B cell (primary cell): Measurements from ENCODE around the gene ECHDC1.

Experiments used
- CTCF ChIP-seq: fragments of 200-600 bp; IDR thresholded peaks from one replicate; pipeline ENCODE4 v1.8.0; 2022; ENCODE audit warnings: antibody characterized with exemption, mild to moderate bottlenecking
- EZH2 ChIP-seq: IDR thresholded peaks from 2 replicates; pipeline ENCODE4 v1.6.1; 2012; ENCODE audit warnings: borderline replicate concordance, low read depth, mild to moderate bottlenecking, moderate library complexity, low read length; ENCODE audit not compliant: insufficient read depth, poor library complexity, severe bottlenecking

- TF ChIP-seq EZH2 (no peak), CTCF (no peak)
These were observed at the start of gene ECHDC1 for GRCh38 chr6:127342946-127343808.
